Fibroblast of villous mesenchyme (primary cell): ENCODE data around the gene EGFL7. TPM values are rescaled to one million over a fixed set of nuclear protein-coding genes. Genes with fewer than 3 reads are reported as not detected.
A peak's percentile ranks its signal among the peaks of the same experiment; 100 is the strongest.

ENCODE experiments used
- DNase-seq: peaks from one replicate; pipeline ENCODE4 v3.0.0-alpha.2; 2010; ENCODE audit warnings: low read depth
- H3K4me3 ChIP-seq: 2 replicates; pipeline ENCODE4 v1.5.1; 2011; ENCODE audit warnings: low read depth, mild to moderate bottlenecking, low read length
- CTCF ChIP-seq: IDR thresholded peaks from 2 replicates; pipeline ENCODE4 v1.5.1; 2012; ENCODE audit warnings: low read depth, mild to moderate bottlenecking, low read length; ENCODE audit not compliant: insufficient read depth
- total RNA-seq: library from RNA; depleted of rRNA; stranded (reverse); fragments of >200 nt; gene quantifications from 2 replicates; pipeline ENCODE4 v1.2.3, GENCODE V29; 2012

Gene EGFL7
- total RNA-seq, 1 donor = 9.9 TPM

GRCh38 chr9:136676920-136677686 lies 14.4 kb downstream of the EGFL7 start:
- DNase-seq = no peak
- TF ChIP-seq CTCF = no peak
- H3K4me3 ChIP-seq = no peak overlapping the region

GRCh38 chr9:136678034-136678433 lies 15.3 kb downstream of the EGFL7 start:
- H3K4me3 ChIP-seq = no peak overlapping the region
- TF ChIP-seq CTCF = no peak
- no peak for DNase-seq

- no peak for TF ChIP-seq CTCF
- no peak for DNase-seq
- no peak overlapping the region for H3K4me3 ChIP-seq
Measured at GRCh38 chr9:136678624-136679023, 15.9 kb downstream of the EGFL7 start.

DNA sequence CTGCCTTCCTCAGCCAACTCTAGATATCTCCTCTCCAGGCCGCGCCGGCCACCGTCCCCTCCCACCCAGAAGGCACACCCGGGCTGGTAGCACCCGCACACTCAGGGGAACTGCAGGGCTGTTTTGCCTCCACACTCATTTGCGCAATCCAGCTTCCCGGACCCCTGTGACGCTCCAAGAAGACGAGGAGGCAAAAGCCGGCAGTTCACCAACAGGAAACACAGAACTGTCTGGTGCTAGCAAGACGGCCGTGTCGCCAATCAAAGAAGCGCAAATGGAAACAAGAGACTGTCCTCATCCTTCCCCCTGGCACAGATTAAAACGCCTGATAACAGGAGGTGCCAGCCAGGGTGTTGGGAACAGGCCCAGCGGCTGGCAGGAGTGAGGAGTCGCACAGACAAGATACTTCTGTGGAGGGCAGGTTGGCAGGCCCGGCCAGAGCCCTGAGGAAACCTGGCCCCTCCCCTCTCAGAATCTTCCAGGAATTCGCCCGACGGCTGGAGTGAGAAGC lies 16.8 kb downstream of the EGFL7 start:
- no peak overlapping the region for H3K4me3 ChIP-seq
- no peak for TF ChIP-seq CTCF
- DNase-seq = peak; percentile 74

- no peak overlapping the region for H3K4me3 ChIP-seq
- no peak for TF ChIP-seq CTCF
- no peak for DNase-seq
Measured at GRCh38 chr9:136681029-136681428, 18.3 kb downstream of the EGFL7 start.

DNA sequence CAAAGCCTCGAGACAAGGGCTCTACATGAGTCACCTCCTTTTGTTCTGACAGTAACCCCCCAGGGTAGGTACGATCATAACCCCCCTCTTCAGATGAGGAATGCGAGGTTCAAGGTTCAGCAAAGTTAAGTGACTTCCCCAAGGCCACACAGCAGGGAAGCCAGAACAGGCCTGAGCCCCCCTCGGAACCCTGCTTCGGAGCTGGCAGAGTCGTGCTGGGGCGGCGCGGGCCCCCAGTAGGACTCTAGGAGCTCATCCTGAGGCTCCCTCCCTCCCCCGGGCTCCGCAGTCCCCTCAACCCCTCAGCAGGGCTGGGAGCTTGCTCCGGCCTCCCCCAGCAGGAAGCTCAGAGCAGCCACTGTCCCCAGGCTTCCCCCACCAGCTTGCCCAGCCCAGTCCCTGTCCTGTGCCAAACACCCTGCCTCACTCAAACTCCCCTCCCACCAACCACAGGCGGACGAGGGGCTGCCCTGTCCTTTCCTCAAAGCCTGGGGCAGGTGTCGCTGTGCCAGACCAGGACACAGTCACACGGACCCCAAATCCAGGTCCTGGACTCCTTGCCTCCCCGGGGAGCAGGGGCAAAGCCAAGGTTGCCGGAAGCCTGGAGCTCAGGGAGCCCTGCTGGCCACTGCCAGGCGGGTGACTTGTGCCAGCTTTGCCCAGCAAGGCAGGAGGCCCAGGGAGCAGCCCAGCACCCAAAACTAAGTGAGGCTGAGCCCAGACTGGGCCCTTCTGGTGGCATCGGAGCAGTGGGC lies 19.4 kb downstream of the EGFL7 start:
- TF ChIP-seq CTCF = no peak
- no peak for DNase-seq
- no peak overlapping the region for H3K4me3 ChIP-seq
